HG03354 (cell line): ENCODE data around the gene KCNK15.

Experiments
- ATAC-seq: cut with Tn5 transposase; IDR thresholded peaks from one replicate; pipeline ENCODE4 v1.9.1; 2021; ENCODE audit warnings: mild to moderate bottlenecking; ENCODE audit not compliant: unreplicated experiment, poor library complexity, severe bottlenecking

The KCNK15 gene

DNA sequence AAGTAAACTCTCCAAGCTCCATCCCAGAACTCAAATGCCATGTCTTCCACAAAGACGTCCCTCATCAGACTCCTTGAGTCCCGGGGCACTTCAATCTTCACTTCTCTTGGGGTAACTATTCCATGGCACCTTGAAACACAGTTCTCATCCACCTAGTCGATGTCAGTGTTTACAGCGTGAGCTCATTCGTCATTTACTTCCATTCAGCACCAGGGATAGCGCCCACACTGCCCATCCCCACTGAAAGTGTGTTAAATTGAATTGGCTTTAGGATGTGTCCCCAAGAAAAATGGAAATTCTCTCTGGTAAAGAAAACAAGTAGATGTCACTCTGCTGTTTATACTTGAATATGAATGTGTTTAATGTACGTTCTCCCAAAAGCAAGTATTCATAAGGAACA lies 31.3 kb downstream of the KCNK15 start:
- no peak for ATAC-seq

- no peak for ATAC-seq
These were observed 34.6 kb downstream of the KCNK15 start for GRCh38 chr20:44780226-44780625.

DNA sequence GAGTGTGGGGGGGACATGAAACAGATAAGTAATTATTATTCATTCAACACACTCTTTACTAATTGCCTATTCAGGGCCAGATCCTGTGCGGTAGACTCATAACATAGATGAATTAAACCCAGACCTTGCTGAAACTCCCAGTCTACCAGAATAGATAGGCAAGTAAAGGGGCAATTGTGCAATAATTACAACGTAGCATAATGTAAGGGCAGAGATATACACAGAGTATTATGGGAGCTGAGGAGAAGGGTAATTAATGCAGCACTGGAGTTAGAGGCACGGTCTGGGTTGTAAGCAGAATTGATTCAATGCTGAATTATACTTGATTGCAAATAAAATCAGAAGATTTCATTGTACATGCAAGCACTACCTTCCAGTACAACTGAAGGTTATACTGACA lies 35.5 kb downstream of the KCNK15 start:
- no peak for ATAC-seq

- no peak for ATAC-seq
These were observed 36.1 kb downstream of the KCNK15 start for GRCh38 chr20:44781791-44782190.

DNA sequence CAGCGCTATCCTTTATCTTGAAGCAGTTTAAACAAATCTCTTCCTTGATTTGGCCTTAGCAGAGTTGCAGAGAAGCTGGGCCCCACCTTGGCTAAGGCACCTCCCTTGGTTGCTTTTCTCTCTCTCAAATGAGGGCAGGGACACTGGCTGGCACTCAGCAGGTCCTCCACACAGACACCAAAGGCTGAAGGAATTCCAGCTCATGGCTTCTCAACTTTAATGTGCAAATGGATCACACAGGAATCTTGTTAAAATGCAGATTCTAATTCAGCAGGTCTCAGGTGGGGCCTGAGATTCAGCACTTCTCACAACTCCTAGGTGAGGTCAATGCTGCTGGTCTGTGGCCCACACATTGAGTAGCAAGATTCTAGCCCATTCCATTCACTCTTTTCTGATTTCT lies 39.0 kb downstream of the KCNK15 start:
- ATAC-seq = no peak

DNA sequence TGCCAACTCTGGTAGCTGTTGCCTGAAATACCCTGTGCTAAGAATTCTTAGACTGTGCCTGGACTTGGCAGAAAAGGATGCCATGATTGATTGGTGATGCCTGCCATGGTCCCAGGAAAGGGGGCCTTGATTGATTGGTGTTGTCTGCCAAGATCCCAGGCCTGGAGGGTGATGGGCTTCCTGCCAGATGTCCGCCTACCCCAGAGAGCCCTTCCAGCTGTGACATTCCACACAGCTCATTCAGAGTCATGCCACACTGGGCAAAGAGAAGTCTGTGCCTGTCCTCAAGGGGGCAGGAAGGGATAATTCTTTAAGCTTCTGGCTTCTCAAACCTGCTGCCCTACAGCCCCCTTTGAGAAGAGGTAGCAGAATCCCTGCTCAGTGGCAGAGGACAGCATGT lies 40.1 kb downstream of the KCNK15 start:
- ATAC-seq = no peak

GRCh38 chr20:44787299-44787698 lies 41.6 kb downstream of the KCNK15 start:
- no peak for ATAC-seq

DNA sequence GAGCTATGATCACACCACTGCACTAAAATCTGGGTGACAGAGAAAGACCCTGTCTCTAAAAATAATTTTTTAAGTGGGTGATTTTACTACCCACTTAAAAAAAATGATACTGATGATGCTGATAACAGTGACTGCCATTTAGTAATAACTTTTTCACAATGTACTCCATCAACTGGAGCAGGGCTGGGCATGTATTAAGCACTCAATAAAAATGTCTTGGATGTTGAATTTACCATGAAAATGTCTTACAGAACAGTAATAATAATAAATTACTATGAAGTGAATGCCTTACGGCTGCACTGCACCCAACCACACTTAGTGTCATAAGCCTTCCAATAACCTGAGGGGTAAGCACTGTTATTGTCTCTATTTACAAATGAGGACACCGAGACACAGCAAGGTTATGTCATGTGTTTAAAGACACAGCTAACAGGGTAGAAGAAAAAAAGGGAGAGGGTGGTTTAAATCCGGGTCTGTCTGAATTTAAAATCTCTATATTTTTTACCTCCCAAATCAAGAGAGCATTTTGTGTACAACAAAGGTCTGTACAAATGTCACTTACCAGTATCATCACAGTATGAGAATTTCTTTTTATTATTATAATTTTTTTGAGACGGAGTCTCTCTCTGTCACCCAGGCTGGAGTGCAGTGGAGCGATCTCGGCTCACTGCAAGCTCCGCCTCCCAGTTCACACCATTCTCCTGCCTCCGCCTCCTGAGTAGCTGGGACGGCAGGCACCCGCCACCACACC lies 43.2 kb downstream of the KCNK15 start:
- ATAC-seq = no peak

- ATAC-seq = no peak
These were observed 45.2 kb downstream of the KCNK15 start for GRCh38 chr20:44790638-44791393.

GRCh38 chr20:44792796-44793195 lies 47.1 kb downstream of the KCNK15 start:
- no peak for ATAC-seq

- ATAC-seq = no peak
These were observed 50.2 kb downstream of the KCNK15 start for GRCh38 chr20:44795836-44796235.

DNA sequence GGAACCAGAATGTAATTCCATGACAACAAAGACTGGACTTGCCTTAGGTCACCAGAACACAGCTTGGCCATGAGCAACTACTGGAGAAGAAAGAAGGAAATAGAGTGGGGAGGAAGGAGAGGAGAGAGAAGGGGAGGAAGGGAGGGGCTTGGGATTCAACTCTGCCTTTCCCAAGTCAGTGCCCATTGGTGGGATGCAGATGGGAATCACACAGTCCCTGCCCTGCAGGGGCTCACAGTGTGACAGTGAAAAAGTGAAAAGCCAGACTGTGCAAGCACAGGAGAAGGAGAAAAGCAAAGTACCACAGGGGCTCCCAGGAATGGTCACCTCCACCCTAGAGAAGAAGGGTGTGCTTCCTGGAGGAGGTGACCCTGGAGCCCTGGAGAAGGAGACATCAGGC lies 50.6 kb downstream of the KCNK15 start:
- ATAC-seq = no peak

DNA sequence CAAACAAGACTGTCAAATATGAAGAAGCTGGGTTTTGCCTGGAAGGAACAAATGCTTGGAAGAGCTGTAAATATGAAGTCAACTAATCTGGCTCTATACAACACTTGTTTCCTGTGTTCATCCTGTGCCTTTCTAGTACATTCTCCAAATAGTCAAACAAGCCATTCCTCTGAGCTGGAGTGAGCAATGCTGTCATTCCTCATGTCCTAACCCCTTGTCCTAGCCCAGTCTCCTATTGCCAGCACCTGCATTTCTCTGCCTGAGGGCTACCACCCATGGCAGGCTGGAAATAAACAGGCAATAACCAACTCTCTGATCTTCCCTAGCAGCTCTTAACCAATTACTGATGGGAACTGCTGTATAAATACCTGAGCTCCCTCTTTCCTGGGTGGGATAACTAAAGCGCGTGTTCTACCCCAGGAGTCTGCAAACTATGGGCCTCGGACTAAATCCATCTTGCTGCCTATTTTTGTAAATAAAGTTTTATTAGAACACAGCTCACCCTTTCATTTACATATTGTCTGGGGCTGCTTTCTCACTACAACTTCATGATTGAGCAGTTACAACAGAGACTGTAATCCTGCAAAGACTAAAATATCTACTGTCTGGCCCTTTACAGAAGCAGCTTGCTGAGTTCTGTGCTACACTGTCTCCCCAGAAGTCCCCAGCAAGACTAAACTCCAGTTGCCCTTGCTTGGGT lies 51.2 kb downstream of the KCNK15 start:
- no peak for ATAC-seq

DNA sequence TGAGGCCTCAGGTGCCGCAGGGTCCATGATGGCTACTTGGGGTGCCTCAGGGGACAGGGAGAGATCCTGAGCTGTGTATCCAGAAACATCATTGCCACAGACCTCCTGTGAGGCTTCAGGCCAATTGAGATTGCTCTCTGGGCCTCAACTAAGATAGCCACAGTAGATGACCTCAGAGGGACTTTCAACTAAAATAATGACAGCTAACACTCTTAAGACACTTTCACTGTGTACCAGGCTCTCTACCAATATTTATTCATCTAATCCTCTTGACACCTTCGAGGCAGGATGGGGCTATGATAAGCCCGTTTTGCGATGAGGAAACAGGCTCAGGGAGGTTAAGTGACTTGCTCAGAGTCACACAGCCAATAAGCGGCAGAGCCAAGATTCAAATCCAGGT lies 54.0 kb downstream of the KCNK15 start:
- no peak for ATAC-seq

GRCh38 chr20:44800391-44801046 lies 54.9 kb downstream of the KCNK15 start:
- ATAC-seq = no peak
